ENCODE measurements around the gene SEMA3F.
"Not testable (repeated sequence)": the region's sequence is repeated elsewhere in the genome, so short reads cannot be mapped to it uniquely, and the experiment has no call there.

The SEMA3F gene

DNA sequence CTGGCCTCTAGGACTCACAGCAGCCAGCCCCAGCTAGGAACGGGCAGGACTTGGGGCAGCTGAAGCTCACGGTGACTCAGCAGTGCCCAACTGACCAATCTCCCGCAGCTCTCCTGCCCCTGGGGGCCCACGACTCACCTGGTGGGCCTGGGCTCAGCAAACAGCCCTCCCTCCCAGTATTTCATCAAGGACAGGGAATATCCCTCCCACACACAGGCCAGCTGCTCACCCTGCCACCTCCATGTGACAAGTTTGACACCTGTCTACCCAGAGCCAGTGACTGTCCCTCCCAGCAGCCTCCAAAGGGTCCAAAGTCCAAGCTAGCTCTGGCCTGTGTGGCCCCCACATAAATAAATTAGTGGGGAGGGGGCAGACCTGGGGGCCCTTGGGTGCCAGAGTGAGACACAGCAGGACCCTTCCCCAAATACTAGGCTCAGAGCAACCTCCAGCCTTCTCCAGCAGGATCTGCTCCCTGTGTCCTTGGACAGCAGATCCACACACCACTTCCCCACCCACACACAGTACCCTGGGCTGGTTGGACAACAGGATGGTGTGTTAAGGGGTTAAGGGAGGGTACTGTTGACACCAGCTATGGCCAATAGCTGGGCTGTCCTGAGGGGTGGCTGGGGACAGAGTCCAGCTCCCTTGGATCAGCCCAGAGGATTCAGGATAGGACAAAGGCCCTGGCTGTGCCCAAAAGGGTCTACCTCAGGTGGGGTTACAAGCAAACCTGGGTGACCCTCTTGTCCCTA is 40.6 kb downstream of the SEMA3F start:
- DNase-seq: peak; percentile 66

DNA sequence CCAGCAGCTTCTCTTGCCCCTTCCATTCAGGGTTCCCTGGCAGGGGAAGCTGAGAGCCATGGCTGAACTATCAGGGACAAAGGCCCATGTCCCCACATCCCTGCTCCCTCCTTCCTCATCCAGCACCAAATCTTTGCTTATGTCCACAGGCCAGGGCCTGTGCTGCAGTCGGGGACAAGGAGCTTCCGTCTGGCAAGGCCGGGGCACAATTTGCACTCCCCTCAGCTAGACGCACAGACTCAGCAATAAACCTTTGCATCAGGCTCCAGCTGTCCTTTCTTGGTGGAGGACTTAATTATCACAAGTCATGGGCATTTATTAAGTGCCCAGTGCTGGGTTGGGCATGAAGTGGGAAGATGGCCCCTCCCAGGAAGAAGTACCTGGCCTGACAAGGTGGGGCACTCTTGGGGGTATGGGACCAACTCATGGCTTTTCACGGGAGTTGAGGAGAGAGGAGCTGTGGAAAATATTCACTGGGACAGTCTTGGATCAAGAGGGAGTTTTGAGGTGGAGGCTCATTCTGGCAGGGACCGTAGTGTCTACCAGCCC is 41.2 kb downstream of the SEMA3F start:
- peak; percentile 11 for DNase-seq

DNA sequence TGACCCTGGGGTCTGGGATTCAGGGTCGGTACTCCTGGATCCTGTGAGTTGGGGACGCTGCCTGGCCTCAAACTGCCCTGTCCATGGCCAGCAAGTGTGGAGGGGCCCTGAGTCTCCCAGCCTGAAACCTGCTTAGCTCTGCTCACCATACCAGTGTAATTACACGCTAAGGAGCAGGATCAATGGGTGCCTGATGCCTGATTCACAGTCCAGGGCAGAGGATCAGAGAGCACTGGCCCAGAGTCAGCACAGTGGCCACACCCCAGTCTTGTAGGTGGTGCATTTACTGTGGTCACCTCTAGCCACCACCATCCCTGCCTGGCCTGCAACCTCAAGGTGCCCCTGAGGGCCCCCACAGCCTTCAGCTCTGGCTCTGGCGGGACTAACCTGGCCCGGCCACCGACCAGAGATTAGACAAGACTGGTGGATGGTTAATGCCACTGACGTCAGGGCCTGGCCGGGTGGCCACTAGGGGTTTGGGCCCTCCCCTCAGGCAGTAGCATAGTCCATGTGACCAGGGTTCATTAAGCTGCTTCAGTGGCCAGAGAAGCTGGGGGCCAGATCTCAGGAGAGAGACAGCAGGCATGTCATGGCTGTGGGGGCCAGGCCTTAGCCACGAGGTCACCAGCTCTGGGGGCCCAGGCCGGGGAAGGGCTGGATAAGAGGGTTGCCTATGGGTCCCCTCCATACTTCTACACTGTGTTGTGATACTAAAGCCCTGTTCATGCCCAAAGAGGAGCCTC is 46.6 kb downstream of the SEMA3F start:
- no peak for DNase-seq

DNA sequence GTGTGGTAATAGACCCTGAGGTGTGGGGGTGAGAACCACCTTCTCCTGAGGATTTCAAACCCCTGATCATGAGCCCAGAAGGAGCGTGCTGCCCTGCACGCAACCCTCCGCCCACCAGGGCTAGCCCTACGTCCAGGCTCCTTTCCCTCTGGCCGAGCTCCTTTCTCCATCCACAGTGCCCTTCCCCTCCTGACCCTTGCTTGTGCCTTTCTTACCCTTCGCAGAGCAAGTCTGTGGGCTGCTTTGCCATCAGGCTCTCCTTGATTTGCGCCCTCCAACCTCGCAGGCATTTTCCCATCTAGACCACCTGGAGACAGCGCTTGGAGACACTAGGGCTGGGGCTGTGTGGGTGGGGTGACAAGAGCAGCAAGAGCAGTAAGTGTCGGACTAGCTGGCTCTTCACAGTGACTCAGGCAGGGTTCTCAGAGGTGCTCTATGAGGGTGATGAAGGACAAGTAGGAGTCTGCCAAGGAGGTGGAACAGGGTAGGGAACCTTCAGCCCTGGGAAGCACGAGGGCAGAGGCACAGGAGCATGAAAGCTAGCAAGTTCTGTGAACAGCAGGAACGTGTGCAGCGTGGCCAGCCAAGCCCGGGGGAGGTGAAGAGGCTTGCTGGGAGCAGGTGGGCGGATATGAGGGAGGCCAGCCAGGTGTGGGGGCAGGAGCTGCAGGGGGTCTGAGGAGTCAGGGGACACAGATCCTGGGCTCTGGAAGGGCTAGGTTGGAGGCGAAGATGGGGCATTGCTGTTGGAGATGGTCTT is 47.4 kb downstream of the SEMA3F start:
- DNase-seq: no peak

DNA sequence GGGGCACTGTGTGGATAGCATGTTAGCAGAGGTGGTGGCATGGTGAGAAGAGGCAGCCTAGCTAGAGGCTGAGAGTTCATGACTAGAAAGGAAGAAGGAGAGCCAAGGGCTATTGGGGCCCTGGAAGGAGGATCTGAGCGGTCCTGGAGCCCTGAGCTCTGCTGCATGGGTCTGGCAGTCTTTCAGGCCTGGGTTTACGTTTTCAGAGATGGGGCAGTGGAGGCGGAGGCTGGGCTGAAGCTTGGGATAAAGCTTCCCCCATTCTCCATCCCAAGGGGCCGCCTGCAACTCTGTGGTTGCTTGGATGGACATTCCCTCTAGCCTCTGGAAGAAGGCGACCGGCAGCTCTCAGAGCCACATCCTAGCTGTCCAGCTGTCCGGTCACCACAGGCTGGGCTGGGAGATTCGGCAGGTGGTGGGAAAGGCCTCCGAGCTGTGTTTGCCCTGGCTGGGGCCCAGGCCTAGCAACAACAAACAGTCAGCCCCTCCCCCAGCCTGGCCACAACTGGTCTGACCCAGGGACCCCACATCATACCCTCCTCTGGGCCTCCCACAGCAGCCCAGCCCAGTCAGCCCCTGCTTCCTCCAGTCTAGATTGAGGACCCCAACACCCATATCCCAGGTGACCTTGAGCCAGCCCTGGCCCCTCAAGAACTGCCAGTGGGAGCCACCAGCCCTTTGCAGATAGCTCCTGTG is 48.1 kb downstream of the SEMA3F start:
- DNase-seq: peak; percentile 43

DNA sequence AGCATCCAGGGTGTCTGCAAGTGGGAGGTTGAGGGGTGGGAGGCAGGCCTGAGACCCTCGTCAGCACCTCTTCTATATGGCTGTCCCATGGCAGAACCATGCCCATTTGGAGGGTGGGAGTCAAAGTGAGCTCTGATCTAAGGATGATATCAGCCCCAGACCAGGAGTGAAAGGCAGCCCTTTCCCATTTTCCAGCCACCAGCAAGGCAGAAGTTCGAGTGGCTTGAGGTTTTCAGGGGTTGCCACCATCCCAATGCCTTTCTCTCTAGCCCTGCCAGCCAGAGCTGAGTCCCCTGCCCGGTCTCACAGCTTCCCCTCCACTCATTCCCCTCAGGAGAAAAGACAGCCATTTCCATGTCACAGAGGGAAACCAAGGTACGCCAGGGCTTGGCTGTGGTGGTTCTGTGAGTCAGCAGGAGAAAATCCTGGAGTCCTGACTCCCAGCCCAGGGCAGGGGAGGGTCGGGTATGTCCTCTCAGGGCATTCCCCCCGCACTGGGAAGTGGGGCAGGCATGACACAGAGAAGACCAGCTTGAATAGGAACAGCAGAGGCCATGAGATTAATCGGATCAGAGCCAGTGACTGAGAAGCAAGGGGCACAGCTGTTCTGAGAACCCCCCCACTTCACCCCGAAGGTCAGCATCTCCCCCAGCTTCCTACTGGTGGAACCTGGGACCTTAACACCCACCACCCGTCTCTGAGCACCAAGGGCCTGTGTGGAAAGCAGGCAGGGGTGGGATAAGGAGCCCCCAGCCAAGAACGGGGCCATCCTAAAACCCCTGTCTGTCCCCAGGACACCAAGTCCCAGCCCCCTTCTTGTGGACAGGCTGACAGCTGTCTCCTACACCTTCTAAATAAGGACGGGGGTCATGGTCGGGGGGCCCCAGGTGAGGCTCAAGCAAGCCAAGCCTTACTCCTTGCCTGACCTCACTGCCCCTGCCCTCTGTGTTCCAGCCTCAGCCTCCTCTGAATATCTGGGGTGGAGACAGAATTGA is 49.0 kb downstream of the SEMA3F start:
- DNase-seq: no peak

DNA sequence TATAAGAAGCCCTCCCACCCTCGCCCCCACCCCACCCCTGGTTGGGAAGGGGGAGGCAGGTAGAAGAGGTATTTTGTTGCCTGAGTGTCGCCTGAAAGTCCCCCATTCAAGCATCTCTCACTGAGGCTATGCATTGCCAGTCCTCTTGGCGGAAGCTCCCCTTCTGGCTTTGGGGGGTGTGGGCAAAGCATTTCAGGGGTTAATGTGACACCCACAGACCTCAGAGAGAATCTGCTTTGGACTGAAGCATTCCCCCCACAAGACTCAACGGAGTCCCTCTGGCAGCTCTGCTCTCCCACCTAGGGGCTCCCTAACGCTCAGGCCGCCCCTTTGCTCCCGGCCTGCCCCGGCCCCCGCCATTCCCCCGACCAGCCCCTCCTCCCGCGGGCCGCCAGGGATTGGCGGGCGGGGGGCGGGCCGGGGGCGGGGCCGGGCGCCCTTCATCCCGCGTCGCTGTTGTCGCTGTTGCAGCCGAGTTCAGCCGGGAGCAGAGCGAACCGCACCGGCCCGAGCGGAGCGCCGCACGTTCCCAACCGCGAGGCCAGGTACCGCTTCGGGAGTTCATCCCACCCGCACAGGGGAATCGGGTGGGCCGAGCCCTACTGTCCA is 49.8 kb downstream of the SEMA3F start, which contains the start of gene SLC38A3:
Gene SLC38A3 (plus strand): TSS at position 468 of the 609 bp plus-strand sequence. CDS start 8,929 bp downstream, outside the sequence.
- DNase-seq: peak; percentile 50

DNA sequence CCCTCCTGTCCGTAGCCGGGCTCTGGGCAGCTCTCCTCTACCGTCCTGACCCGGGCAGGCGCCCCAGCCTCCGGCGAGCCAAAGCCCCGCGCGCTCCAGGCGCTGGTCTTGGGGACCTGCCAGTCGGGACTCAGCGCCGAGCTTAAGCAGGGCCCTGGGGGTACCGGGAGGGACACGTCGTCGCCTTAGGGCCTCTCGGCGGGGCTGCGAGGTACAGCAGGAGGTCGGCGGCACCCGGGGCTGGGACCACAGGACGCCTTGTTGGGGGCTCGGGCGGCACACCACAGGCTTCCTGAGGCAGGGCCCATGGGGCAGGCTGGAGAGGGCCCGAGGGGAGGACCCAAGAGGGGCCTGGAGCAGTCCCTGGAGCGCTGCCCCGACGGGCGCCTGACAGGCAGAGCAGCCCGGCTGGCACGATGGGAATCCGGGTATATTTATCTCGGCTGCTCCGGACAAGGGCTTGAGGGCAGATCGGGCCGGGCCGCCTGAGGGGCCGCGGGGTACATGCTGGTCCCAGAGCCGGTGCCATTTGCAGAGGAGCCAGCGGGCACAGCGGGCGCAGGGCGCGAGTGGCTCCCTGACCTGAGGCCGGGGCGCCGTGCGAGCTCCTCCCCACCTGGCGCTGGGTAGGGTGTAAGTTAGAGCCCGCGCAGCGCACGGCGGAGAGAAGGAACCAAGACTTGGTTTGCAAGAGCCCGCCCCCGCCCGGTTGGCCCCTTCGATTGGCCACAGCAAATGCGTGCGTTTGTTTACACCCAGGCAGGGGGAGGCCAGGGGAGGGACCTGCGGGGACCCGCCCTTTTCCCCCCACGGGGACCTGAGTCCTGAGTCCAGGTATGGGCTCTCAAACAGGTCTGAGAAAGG is 50.5 kb downstream of the SEMA3F start:
- peak; percentile 63 for DNase-seq

DNA sequence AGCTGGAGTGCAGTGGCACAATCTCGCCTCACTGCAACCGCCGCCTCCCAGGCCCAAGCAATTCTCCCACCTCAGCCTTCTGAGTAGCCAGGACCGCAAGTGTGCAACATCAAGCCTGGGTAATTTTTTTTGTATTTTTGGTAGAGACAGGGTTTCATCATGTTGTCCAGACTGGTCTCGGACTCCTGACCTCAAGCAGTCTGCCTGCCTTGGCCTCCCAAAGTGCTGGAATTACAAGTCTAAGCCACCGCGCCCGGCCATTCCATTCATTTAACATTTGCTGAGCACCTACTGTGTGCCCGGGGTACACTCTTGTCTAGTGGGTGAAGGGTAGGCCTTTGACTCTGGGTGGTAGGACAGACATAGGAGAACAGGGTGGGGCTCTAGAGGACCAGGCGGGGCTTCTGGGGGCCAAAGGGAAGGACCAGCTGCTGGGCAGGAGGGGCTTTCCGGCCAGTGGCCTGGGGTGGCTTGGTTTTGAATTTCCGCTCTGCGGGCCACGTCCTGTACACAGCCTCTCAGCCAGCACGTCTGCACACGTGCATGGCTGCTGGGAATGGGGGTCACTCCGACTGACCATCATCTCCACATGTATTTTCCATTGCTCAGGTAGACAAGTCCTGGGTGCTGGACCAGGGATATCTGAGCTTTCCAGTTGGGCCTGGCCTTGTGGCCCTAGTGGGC is 52.4 kb downstream of the SEMA3F start:
- no peak for DNase-seq

DNA sequence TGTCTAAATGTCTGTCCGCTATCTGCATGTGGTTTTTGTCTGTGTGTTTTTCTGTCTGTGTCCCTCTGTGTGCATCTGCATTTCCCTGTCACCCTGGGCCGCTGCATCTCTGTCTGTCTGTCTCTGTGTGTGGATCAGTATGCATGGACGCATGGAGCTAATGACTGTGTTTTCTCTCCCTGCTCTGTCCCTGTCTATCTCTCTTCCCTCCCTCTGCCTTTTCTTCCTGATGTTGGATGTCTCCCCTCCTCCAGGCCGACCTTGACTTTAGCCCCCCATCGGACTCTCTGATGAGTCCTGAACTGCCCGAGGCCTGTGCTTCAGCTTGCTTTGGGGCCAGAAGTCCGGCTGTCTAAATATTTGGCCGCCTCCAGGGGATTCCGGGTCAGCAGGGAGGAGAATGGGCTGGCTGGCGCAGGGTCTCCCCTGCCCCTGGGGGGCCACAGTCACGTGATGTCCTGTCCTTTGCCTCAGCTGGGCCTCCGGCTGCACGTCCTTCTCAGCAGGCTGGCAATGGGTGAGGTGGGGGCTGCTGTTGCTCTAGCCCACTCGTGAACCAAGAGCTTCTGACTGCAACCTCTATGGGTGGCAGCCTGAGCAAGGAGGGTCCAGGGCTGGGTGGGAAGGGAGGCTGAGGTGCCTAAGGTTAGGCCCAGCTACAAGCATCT is 53.7 kb downstream of the SEMA3F start:
- no peak for DNase-seq

DNA sequence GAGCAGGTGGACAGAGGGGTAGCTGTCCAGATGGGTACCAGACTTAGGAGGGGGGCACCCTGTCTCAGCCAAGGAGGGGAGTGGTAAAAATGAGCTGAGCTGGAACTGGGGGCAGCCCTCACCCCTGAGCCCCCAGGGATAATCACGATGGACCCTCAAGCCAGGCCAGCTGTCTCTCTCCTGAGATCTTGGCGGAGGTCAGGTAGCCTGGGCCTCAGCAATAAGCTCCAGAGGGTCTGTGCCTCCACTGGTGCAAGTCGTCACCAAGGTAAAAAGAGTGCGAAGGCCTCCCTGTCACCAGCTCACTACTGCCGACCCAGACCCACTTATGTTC is 55.0 kb downstream of the SEMA3F start:
- no peak for DNase-seq

DNA sequence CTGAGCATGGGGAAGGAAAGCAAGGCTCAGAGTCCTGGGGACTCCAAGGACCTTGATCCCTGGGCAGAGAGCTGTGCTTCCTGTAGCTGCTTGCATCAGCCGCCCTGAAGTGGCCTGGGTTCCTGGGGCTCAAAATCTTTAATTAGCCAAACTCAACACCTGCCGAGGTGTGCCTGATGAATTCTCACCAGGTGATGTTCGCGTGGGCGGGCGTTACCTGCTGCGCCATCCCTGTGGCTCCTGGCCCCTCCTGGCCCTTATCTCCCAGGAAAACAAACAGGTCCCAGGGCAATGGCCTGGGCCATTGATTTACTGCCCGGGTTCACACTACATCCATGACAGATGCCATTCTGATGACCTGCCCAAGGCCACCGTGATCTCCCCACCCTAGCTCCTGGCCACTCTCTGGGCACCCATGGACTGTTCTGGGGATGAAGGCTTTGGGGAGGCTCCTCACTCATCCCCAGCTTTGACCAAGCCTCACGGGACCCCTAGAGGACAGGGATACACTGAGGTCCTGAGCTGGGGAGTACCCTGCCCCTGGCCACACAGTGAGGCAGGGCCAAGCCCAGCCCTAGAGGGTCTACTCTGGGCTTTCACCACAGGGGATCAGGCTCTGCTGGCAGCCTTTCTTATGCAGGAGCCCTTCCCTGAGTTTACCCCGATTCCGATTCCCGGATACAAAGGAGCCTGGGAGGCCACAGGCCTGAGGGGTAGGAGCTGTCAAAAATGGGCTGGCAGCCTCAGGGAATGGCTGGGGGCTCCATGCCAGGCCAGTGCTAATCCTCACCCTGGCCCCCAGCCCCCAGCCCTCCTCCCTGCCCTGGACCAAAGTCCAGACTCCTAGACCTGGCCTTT is 55.6 kb downstream of the SEMA3F start:
- peak; percentile 77 for DNase-seq

DNA sequence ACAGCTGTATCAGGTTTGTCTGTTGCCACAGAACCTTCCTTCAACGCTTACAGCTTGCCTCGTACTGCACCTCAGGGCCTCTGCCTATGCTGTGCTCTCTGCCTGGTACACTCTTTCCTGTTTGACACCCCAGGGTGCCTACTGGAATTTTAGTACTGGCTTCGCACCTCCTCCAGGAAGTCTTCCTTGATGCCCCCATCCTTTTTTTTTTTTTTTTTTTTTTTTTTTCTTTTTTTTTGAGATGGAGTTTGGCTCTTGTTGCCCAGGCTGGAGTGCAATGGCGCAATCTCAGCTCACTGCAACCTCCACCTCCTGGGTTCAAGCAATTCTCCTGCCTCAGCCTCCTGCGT is 56.2 kb downstream of the SEMA3F start:
- not testable (repeated sequence) for DNase-seq

DNA sequence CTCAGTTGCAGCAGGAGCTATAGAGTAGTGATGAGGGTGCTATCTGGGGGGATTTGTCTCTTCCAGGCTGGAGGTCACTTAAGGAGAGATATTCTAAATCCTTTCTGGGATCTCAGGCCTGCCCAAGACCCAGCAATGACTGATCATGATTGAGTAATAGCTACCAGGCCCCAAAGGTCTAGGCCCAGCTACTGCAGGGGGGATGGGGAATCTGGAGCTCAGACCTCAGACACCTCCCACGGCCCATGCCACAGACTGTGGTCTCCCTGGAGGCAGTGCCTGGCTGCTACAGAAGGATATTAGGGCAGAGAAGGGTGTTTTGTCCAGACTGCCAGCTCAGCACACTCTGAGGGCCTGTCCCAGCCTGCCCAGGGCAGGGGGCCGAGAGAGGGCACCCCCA is 56.8 kb downstream of the SEMA3F start:
- no peak for DNase-seq

DNA sequence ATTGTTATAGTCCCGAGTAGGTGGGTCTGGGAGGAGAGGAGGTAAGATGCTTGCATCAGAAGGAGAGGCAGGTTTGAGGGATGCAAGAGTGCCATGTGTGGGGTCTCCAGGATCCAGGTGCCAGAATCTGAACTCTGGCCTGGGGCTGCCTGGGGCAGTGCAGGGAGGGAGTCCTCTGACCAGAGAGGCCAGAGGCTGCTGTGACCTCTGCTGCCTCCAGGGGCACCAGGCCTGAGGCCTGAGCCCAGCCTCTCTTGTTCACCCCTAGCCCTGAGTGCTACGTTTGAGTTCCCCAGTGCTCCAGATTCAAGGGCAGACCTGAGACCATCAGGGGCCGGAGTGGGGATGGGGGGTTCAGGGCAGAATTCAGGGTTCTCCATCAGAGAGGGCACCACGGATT is 57.4 kb downstream of the SEMA3F start:
- DNase-seq: no peak

DNA sequence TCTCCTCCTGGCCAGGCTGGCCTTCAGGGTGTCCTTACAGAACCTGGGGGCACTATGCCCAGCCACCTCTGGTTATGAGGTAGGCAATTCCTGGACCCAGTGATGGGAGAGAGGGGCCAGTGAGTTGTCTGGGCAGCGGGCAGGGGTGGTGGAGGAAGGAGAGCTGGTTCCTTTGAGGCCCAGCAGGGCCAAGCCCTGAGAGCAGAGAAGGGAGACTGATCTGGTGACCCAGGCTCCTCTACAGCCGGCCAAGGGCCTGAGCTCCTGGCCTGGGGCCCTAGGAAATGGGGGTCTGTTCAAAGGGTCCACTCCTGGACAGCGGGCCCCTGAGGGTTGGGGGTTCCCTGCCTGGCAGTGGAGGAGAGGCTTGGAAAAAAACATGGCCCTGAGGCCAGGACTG is 57.8 kb downstream of the SEMA3F start:
- DNase-seq: no peak

DNA sequence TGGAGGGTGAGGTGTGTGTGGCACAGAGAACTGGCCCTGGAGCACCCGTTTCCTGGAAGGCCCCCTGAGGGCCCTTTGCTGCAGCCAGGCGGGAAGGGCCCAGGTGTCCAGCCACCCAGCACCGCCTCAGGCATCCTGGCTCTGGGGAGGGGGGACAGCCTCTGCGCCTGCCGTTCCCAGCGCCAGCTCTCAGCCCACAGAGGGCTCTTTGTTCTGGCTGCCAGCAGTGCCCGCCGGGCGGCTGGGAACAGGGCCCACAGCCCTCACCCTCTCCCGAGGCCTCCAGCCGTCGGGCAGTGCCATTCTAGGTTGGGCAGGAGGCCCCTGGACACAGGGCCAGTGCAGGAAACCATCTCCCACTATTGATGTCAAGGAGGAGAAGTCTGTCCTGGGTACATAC is 58.2 kb downstream of the SEMA3F start:
- DNase-seq: no peak

DNA sequence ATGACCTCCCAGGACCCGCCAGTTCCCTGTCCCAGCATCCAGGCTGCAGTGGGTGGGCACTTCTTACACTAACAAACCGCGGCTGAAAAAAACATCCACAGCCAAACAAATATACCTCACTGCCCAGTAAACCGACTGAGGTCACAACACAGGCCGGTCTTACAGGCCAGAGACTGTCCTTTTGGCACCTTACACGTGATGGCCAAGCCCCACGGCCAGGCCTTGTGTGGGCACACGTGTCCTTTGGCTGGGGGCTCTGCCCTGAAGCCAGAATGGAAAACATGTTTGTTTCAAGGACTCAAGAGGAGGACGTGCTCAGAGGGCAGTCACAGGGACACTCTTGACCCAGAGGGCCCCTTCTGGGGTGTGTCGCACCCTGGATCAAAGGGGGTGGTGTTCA is 59.7 kb downstream of the SEMA3F start:
- no peak for DNase-seq

Data from DMS53 (cell line).